Activated CD4-positive, alpha-beta T cell treated with anti-CD3 and anti-CD28 coated beads, Interleukin-2, amount 10 ng/mL, durations not matched to agents 7 days and 5 days (primary cell): ENCODE measurements around the gene PARD6B. TPM values are rescaled to one million over a fixed set of nuclear protein-coding genes. Genes with fewer than 3 reads are reported as not detected.

Experiments used
- CTCF ChIA-PET: fragments of 350-600 bp; sonication (Branson Sonifier 250); formaldehyde crosslinking; loops from one replicate; lab custom pipeline; 2021; ENCODE audit warnings: antibody characterized with exemption; lab: Charles Lee
- POLR2A ChIA-PET: fragments of 350-600 bp; sonication (Branson Sonifier 250); formaldehyde crosslinking; loops from one replicate; lab custom pipeline; 2021; ENCODE audit warnings: antibody characterized with exemption; lab: Charles Lee
- DNase-seq: peaks from one replicate; pipeline ENCODE4 v3.0.0-alpha.2; 2020
- H3K27ac Mint-ChIP-seq: one replicate; pipeline ENCODE4 v1.8.0; 2021; ENCODE audit warnings: mild to moderate bottlenecking, moderate library complexity, mixed read lengths
- H3K27me3 Mint-ChIP-seq: one replicate; pipeline ENCODE4 v1.8.0; 2021; ENCODE audit warnings: mixed read lengths
- H3K36me3 Mint-ChIP-seq: one replicate; pipeline ENCODE4 v1.8.0; 2021; ENCODE audit warnings: low read depth, mixed read lengths
- H3K4me1 Mint-ChIP-seq: one replicate; pipeline ENCODE4 v1.8.0; 2021; ENCODE audit warnings: mixed read lengths
- H3K4me3 Mint-ChIP-seq: one replicate; pipeline ENCODE4 v1.8.0; 2021; ENCODE audit warnings: mild to moderate bottlenecking, moderate library complexity, mixed read lengths
- H3K9me3 Mint-ChIP-seq: one replicate; pipeline ENCODE4 v1.8.0; 2021; ENCODE audit warnings: mixed read lengths
- total RNA-seq, 2 experiments: library from RNA; stranded (reverse); gene quantifications; one replicate each; pipeline ENCODE4 v1.2.3, GENCODE V29; 2021

PARD6B gene
- total RNA-seq, 2 experiments from 2014 or later = 4.2 to 4.4 TPM

DNA sequence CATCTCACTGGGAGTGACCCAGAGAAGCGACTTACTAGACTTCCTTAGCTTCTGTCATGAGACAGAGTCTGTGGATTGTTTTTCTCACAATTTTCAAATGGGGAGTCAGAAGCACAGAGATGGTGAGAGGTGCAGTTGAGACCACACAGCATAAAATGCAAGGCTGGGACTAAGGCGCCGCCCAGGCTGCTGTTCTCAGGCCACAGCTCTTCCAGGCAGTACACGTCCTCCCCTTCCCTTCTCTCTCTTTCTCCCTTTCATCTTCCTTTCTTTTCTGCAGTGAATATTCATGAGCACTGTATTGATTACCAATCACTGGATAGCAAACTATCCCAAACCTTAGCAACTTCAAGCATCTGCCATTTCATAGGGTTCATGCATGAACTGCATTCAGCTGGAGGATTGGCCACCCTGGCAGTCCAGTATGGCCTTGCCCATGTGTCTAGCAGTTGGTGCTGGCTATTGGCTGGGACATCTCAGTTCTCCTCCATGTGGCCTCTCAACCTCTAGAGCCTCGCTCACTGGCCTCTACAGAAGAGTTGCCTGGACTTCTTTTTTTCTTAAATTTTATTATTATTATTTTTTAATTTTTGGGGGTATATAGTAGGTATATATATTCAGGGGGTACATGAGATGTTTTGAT lies 74.9 kb downstream of the PARD6B start:
- DNase-seq = no peak
- no peaks in the 10 kb centered on the region for H3K9me3 Mint-ChIP-seq
- peaks cover 25% of the 10 kb centered on the region for H3K4me1 Mint-ChIP-seq
- POLR2A ChIA-PET = no interaction called here
- CTCF ChIA-PET = interaction anchor here (0.6 to 1.7 kb wide), 3 partner anchors 12 to 123 kb away, joined by 3 to 7 read pairs (median 4); partner anchors contain the start of gene BCAS4
- peaks cover 2% of the 10 kb centered on the region for H3K36me3 Mint-ChIP-seq
- no peaks in the 10 kb centered on the region for H3K27me3 Mint-ChIP-seq
- H3K4me3 Mint-ChIP-seq = no peak overlapping the region
- H3K27ac Mint-ChIP-seq = peak overlapping the region; percentile 62

Other genes with a start within 250 kb of the PARD6B start
- 10 to 100 TPM; 66.4 to 75.3 TPM for gene PTPN1, start 221.2 kb upstream of the PARD6B start, total RNA-seq
- not detected for gene RIPOR3, start 40.0 kb upstream of the PARD6B start, total RNA-seq
- 10 to 100 TPM in 1 of 2 experiments, 1 to 10 TPM in 1; 7.4 to 10.6 TPM for gene BCAS4, start 63.5 kb downstream of the PARD6B start, total RNA-seq
- 10 to 100 TPM; 70.7 to 90.4 TPM for gene ADNP, start 199.9 kb downstream of the PARD6B start, total RNA-seq
- gene DPM1, start 227.0 kb downstream of the PARD6B start, total RNA-seq = 10 to 100 TPM; 45.6 to 46.2 TPM
- 1 to 10 TPM; 4.2 to 5.1 TPM for gene MOCS3, start 227.2 kb downstream of the PARD6B start, total RNA-seq